ENCODE data around the gene CAPRIN2.

CAPRIN2 gene

GRCh38 chr12:30754750-30755394 is at the start of gene CAPRIN2:
CAPRIN2 (minus strand) TSS chr12:30754951; CDS start chr12:30753520, 1,431 bp downstream.
- DNase-seq (ENCODE audit: insufficient read length, low spot score) (peak; percentile 89), FAIRE-seq (peak; percentile 96)

GRCh38 chr12:30797689-30798088 is 42.9 kb upstream of the CAPRIN2 start:
- FAIRE-seq = no peak
- DNase-seq (ENCODE audit: insufficient read length, low spot score) = no peak

- peak; percentile 33 for FAIRE-seq
- peak; percentile 41 for DNase-seq (ENCODE audit: insufficient read length, low spot score)
These were observed 42.2 kb upstream of the CAPRIN2 start for GRCh38 chr12:30796891-30797371.

GRCh38 chr12:30796313-30796780 is 41.6 kb upstream of the CAPRIN2 start:
- peak; percentile 75 for DNase-seq (ENCODE audit: insufficient read length, low spot score)

GRCh38 chr12:30795410-30796312 is 40.9 kb upstream of the CAPRIN2 start:
- DNase-seq (ENCODE audit: insufficient read length, low spot score) = peak; percentile 72
- no peak for FAIRE-seq

More at GRCh38 chr12:30796313-30796780, 41.6 kb upstream of the CAPRIN2 start:
- peak; percentile 33 for FAIRE-seq

- peak; percentile 86 for DNase-seq (ENCODE audit: insufficient read length, low spot score)
- peak; percentile 97 for FAIRE-seq
These were observed 40.0 kb upstream of the CAPRIN2 start for GRCh38 chr12:30794591-30795409.

GRCh38 chr12:30794020-30794419 is 39.3 kb upstream of the CAPRIN2 start:
- DNase-seq (ENCODE audit: insufficient read length, low spot score) (no peak), FAIRE-seq (no peak)

- no peak for FAIRE-seq
These were observed 38.1 kb upstream of the CAPRIN2 start for GRCh38 chr12:30792648-30793499.

GRCh38 chr12:30792085-30792484 is 37.3 kb upstream of the CAPRIN2 start:
- FAIRE-seq (no peak), DNase-seq (ENCODE audit: insufficient read length, low spot score) (no peak)

More at GRCh38 chr12:30792648-30793499, 38.1 kb upstream of the CAPRIN2 start:
- DNase-seq (ENCODE audit: insufficient read length, low spot score) = no peak

GRCh38 chr12:30788754-30789153 is 34.0 kb upstream of the CAPRIN2 start:
- DNase-seq (ENCODE audit: insufficient read length, low spot score) (no peak), FAIRE-seq (no peak)

- FAIRE-seq = no peak
- DNase-seq (ENCODE audit: insufficient read length, low spot score) = no peak
These were observed 30.9 kb upstream of the CAPRIN2 start for GRCh38 chr12:30785630-30786029.

GRCh38 chr12:30784508-30784907 is 29.8 kb upstream of the CAPRIN2 start:
- DNase-seq (ENCODE audit: insufficient read length, low spot score) (no peak), FAIRE-seq (no peak)

- DNase-seq (ENCODE audit: insufficient read length, low spot score) (no peak), FAIRE-seq (no peak)
These were observed 29.2 kb upstream of the CAPRIN2 start for GRCh38 chr12:30783946-30784345.

GRCh38 chr12:30782316-30783173 is 27.8 kb upstream of the CAPRIN2 start:
- DNase-seq (ENCODE audit: insufficient read length, low spot score) (no peak), FAIRE-seq (peak; percentile 83)

GRCh38 chr12:30779578-30779977 is 24.8 kb upstream of the CAPRIN2 start:
- no peak for FAIRE-seq
- DNase-seq (ENCODE audit: insufficient read length, low spot score) = no peak

GRCh38 chr12:30779178-30779577 is 24.4 kb upstream of the CAPRIN2 start:
- FAIRE-seq (no peak), DNase-seq (ENCODE audit: insufficient read length, low spot score) (no peak)

GRCh38 chr12:30774599-30774998 is 19.8 kb upstream of the CAPRIN2 start:
- FAIRE-seq = no peak
- DNase-seq (ENCODE audit: insufficient read length, low spot score) = no peak

GRCh38 chr12:30769802-30770201 is 15.1 kb upstream of the CAPRIN2 start:
- DNase-seq (ENCODE audit: insufficient read length, low spot score) (no peak), FAIRE-seq (no peak)

- FAIRE-seq (peak; percentile 49), DNase-seq (ENCODE audit: insufficient read length, low spot score) (no peak)
These were observed 9.5 kb upstream of the CAPRIN2 start for GRCh38 chr12:30764251-30764650.

All from HTR-8/SVneo (cell line).